ENCODE measurements around the gene GNL3L.
"Not testable (repeated sequence)": the region's sequence is repeated elsewhere in the genome, so short reads cannot be mapped to it uniquely, and the experiment has no call there.

Gene GNL3L

GRCh38 chrX:54529552-54530356 lies at the start of gene GNL3L:
Gene GNL3L, plus strand, starts transcription at chrX:54530219. Its CDS starts 2,348 bp downstream, at chrX:54532567.
- DNase-seq = peak; percentile 69

DNA sequence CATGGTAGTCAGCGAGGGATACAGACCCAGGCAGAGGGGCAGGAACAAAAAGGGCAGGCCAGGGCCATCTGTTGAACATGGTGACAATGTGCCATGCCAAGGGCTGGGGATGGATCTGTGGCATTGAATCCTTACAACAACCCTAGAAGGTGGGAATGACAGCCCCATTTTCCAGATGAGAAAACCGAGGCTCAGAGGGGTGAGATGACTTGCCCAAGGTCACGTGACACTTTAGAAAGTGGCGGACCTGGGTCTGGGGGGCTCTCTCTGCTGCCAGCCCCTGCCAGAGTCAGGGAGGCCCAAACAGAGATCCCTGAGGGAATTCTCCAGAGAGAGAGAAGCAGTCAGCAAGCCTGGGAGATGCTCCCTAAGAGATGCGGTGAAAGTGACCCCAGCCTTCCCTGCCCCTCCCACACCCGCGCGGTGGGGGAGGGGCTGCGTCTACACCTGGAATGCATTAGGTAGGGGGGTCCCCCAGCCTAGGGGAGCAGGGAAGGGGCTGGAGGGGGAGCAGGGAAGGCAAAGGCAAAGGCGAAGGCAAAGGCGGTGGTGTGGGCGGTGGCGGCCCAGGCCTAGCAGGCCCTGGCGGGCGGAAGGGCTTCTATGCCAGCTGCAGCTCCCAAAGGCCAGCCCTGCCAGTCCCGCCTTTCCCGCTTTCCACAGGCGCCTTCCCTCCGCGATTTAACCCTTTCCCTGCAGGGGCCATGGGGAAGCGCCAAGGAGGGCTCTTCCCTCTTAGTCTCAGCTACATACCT lies 47.0 kb upstream of the GNL3L start:
- no peak for DNase-seq

- DNase-seq = no peak
These were observed 46.1 kb upstream of the GNL3L start for GRCh38 chrX:54483946-54484345.

- no peak for DNase-seq
These were observed 45.4 kb upstream of the GNL3L start for GRCh38 chrX:54484666-54485065.

DNA sequence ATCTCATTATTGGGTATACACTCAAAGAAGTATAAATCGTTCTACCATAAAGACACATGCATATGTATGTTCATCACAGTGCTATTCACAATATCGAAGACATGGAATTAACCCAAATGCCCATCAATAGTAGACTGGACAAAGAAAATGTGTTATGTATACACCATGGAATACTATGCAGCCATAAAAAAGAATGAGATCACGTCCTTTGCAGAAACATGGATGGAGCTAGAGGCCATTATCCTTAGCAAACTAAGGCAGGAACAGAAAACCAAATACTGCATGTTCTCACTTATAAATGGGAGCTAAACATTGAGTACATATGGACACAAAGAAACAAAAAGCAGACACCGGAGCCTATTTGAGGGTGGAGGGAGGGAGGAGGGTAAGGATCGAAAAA lies 40.2 kb upstream of the GNL3L start:
- not testable (repeated sequence) for DNase-seq

- DNase-seq = no peak
These were observed 37.7 kb upstream of the GNL3L start for GRCh38 chrX:54492340-54492739.

- DNase-seq = no peak
These were observed 35.6 kb upstream of the GNL3L start for GRCh38 chrX:54494166-54494988.

DNA sequence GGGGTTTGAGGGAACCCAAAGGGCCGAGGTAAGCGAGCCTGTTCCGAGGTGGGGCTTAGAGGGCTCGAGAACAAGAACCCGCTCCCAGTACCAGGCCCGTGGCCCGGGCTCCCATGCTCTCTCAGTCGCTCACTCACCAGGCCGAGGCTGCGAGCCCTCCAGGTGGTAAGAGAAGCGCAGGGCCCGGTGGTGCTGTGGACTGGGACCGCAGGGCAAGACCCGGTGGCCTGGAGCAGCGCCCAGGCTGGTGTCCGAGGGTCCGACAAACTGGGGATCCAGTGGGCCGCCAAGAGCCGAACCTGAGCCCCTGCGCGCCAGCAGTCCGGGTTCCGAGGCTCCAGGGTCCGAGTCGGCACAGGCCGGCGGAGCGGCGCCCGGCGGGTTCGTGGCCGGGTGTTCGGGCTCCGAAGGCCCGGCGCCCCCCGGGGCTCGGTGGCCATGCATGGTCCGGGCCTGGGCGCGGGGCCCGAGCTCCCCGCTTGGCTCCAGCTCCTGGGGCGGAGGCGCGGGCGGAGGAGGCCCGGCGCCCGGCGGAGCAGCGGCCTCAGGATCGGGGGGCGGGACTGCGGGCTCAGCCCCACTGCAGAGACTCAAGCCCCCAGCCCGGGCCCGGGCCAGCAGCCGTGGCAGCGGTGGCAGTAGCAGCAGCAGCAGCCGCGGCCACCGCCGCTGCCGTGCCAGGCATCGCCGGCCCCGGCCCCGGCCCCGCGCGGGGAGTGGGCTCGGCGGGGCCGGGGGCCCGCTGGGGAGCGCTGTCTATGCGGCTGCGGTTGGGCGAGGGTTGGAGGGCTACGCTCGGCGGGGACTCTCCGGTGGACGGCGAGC lies 34.8 kb upstream of the GNL3L start:
- no peak for DNase-seq

DNA sequence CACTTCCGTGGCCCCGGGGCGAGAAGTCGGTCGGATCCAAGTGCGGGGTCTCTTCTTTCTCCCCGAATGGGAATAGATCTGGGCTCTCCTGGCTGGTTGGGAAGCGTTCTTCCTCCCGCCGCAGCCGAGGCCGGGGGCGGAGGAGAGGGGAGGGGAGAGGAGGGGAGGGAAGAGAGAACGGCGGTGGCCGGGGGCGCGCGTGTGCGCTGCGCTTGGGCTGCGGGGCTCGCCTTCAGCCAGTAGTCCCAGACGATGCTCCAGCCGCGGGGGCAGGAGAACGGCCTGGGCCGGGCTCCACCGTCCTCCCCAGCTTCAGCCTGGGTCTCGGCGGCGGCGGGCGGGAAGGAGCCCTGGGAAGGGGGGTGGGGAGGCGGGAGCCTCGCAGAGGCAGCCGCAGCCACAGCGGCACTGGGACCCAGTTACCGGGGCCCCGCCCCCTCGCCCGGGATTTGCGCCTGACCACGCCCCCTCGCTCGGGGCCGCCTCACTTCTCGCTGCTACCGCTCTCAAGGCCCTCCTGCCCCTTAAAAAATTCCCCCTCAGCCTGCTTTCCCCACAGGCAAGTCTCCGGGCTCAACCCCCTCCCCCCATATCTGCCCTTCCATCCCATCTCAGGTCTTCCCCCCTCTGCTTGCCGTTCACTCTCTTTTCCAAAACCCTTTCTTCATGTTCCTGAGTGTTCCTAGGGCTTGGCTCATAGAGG lies 34.1 kb upstream of the GNL3L start, which contains the start of gene FGD1:
Gene FGD1, minus strand, starts transcription at position 421 of the 703 bp plus-strand sequence. CDS start 802 bp downstream, outside the sequence.
- peak; percentile 43 for DNase-seq

GRCh38 chrX:54496517-54496852 lies 33.5 kb upstream of the GNL3L start:
- no peak for DNase-seq

- DNase-seq = no peak
These were observed 33.1 kb upstream of the GNL3L start for GRCh38 chrX:54496936-54497335.

DNA sequence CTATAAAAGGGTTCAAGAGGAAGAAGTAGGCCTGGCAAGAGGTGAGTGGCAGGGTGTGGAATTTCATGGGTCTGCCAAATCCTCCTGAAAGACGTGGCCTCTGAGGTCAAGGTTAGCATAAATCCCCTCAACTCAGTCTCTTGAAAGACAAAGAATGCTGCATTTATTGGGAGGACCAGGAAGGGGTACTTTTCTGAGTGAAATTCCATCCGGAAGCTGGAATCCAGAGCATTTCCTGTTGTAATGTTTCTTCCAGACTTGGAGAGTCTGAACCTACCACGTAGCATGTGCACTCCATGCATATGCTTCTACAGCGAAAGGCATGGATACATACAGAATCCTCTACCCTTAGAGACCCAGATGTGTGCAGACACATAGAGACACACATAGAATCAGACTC lies 20.6 kb upstream of the GNL3L start:
- no peak for DNase-seq

DNA sequence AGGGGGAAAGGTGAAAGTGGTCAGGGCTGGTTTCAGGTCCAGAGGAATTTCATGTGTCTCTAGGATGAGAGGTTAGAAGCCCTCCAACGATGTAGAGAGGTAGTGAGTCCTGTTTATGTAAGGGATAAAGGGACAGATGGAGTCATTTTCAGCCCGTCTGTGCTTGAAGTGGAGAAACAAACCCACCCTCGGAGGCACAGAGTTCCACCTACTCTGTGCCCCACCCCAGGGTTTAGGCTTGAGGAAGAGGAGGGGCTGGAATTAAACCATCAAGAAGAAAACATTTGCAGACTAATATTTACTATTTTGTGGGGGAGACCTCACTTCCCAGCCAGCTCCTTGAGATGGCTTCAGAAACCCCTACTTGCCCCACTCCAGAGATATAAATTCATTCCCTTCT lies 868 bp upstream of the GNL3L start:
- no peak for DNase-seq

- DNase-seq = no peak
These were observed 410 bp downstream of the GNL3L start for GRCh38 chrX:54530357-54530900.

DNA sequence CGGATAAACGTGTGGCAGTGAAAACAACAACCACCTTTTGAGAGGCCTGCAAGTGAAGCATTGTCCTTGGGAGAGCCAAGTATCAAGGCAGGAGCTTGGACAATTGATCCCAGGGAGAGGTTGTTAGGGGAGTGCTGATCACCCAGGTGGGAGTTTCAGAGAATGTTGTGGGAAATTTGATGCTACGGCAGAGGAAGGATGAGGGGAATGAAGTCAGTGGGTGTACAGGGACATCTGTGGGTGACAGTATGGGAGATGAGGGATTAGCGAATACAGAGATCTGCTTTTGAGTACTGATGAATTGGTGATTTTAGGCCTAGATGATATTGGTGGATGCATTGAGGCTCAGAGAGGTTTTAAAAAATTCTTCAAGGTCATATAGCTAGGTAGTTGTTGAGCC lies 4.3 kb downstream of the GNL3L start:
- DNase-seq = no peak

DNA sequence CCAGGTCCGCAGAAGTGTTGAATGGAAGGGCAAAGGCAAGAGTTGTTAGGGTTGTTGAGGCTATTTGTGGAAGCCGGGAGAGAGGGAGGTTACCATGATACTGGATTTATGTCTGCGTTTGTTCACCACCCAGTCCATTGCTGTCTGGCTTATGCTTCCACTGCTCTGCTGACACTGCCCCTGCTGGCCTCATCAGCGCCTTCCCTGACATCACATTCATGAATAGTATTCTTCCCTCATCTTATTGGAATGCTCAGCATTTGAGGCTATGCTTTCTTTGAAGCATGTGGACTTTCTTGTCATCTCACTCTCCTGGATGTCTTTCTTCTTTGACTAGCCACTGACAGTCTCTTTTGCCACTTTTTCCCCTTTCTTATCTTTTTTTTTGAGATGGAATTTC lies 10.3 kb downstream of the GNL3L start:
- no peak for DNase-seq

- DNase-seq = not testable (repeated sequence)
These were observed 12.2 kb downstream of the GNL3L start for GRCh38 chrX:54542239-54542638.

- no peak for DNase-seq
These were observed 20.8 kb downstream of the GNL3L start for GRCh38 chrX:54550821-54551220.

DNA sequence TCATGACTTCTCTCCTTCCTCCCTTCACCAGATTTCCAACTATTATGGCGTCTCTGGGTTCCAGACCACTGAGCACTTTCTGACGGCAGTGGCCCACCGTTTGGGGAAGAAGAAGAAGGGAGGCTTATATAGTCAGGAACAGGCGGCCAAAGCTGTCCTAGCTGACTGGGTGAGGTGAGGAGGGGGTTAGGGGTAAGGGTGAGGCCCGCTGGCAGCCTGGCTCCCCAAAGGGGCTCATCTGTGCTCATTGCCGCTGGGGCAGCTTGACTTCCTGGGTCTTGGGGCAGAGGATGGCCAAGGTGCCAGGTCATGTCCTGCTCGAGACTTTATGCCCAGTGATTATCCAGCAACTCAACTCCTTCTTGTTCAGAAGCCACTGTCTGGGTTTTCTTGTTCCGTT lies 21.8 kb downstream of the GNL3L start:
- DNase-seq = no peak

- not testable (repeated sequence) for DNase-seq
These were observed 25.0 kb downstream of the GNL3L start for GRCh38 chrX:54555006-54555405.

GRCh38 chrX:54560411-54560810 lies 30.4 kb downstream of the GNL3L start:
- DNase-seq = no peak

DNA sequence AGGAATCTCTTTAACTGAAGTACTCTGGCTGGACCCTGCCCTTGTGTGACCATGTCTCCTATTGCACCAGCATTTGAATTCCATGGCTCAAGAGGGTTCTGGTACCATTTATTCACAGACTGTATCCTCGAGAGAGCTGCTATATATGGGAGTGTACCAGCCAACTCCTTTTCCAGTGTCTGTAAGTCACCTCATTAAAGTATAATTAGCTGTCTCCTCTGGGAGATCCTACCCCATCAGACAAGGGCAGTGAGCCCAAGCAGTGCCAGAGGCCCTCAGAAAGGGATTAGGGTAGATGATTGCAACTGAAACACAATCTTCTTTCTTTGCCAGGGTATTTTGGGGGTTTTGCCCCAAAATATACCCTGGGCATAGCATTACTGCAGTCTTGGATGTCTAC lies 31.6 kb downstream of the GNL3L start:
- DNase-seq = no peak
